K562 (cell line): ENCODE data around the gene SESN3. TPM values are rescaled to one million over a fixed set of nuclear protein-coding genes. Genes with fewer than 3 reads are reported as not detected.

Experiments
- ATAC-seq: fragments of 200-7000 bp; cut with Tn5 transposase; 3 replicates; pipeline ENCODE4 v1.9.1; 2020; ENCODE audit warnings: moderate library complexity
- BruUV-seq: library from RNA; stranded (reverse); fragments of 400-500 nt; replicated peaks from 2 replicates; lab custom pipeline; 2021; lab: Mats Ljungman, UMichigan
- CTCF ChIA-PET: fragments of 300-600 bp; formaldehyde crosslinking; extraction: SDS; loops from one replicate; lab custom pipeline; 2021; ENCODE audit warnings: low intra/inter-chr PET ratio; lab: Yijun Ruan, JAX
- POLR2A ChIA-PET: fragments of 300-600, 350-650 bp; sonication (Branson Sonifier 250); formaldehyde crosslinking; extraction: SDS; loops from one replicate; lab custom pipeline; 2021; ENCODE audit warnings: antibody characterized with exemption, inconsistent platforms; lab: Yijun Ruan, JAX
- DNase-seq, 4 experiments: peaks; one replicate each; pipeline versions ENCODE4 v3.0.0 to v3.0.0-alpha.2; 2011 to 2018; ENCODE audit warnings: low spot score in 3 of 4, mixed read lengths in 3 of 4; ENCODE audit errors: extremely low read depth in 1 of 4
- FAIRE-seq: peaks from 2 replicates; lab custom pipeline; 2011; peaks lifted over from hg19 to GRCh38; lab: Jason Lieb, UNC
- H2AFZ ChIP-seq: 2 replicates; pipeline ENCODE4 v1.6.0; 2011; ENCODE audit warnings: low read depth, low read length, control low read depth, inconsistent platforms
- H3K27ac ChIP-seq: fragments of 200-600 bp; 3 replicates; pipeline ENCODE4 v1.8.0; 2011; ENCODE audit warnings: low read depth, mild to moderate bottlenecking, control low read depth, inconsistent platforms, low read length, moderate library complexity, mixed read lengths; ENCODE audit errors: extremely low read depth
- H3K27me3 ChIP-seq, 2 experiments: fragments of 300-600 bp in 1 of 2; 2 replicates in 1 of 2; 3 replicates in 1 of 2; pipeline versions ENCODE4 v1.6.0 to v1.8.0; 2011; ENCODE audit warnings: inconsistent platforms in 2 of 2, low read length in 2 of 2, mild to moderate bottlenecking in 1 of 2, mixed read lengths in 1 of 2, moderate library complexity in 1 of 2; ENCODE audit not compliant: control insufficient read depth in 2 of 2, insufficient read depth in 2 of 2
- H3K36me3 ChIP-seq: fragments of 300-600 bp; 3 replicates; pipeline ENCODE4 v1.8.0; 2011; ENCODE audit warnings: mild to moderate bottlenecking, low read length, inconsistent platforms; ENCODE audit not compliant: control insufficient read depth, insufficient read depth
- H3K4me1 ChIP-seq, 2 experiments: fragments of 200-600 bp in 1 of 2; replicated peaks in 1 of 2; 2 replicates in 1 of 2; 3 replicates in 1 of 2; pipeline versions ENCODE4 v1.5.1 to v1.8.0; 2011; ENCODE audit warnings: inconsistent platforms in 2 of 2, low read length in 2 of 2, mild to moderate bottlenecking in 1 of 2, mixed read lengths in 1 of 2, moderate library complexity in 1 of 2; ENCODE audit not compliant: control insufficient read depth in 2 of 2, insufficient read depth in 2 of 2
- H3K4me2 ChIP-seq: 2 replicates; pipeline ENCODE4 v1.6.1; 2011; ENCODE audit warnings: low read length, control low read depth, inconsistent platforms, mixed read lengths; ENCODE audit not compliant: insufficient read depth
- H3K4me3 ChIP-seq: fragments of 200-600 bp; sonication (generic), shearing (Covaris generic); 2 replicates; pipeline ENCODE4 v1.5.1; 2016; ENCODE audit warnings: control low read depth, inconsistent platforms
- H3K79me2 ChIP-seq: fragments of 200-600 bp; 3 replicates; pipeline ENCODE4 v1.8.0; 2011; ENCODE audit warnings: low read length, inconsistent platforms; ENCODE audit not compliant: control insufficient read depth, insufficient read depth
- H3K9ac ChIP-seq, 2 experiments: 2 replicates each; pipeline versions ENCODE4 v1.6.0 to v1.6.1; 2011; ENCODE audit warnings: low read depth in 2 of 2, low read length in 2 of 2, control low read depth in 1 of 2, inconsistent platforms in 1 of 2, mild to moderate bottlenecking in 1 of 2, mixed read lengths in 1 of 2; ENCODE audit not compliant: insufficient read depth in 1 of 2
- H3K9me1 ChIP-seq: one replicate; pipeline ENCODE4 v1.6.0; 2011; ENCODE audit warnings: inconsistent platforms, mild to moderate bottlenecking, low read length, moderate library complexity; ENCODE audit not compliant: control insufficient read depth, insufficient read depth
- H3K9me3 ChIP-seq: replicated peaks from 2 replicates; pipeline ENCODE4 v1.5.1; 2011; ENCODE audit warnings: low read depth, low read length, inconsistent platforms; ENCODE audit not compliant: control insufficient read depth, insufficient read depth
- H4K20me1 ChIP-seq: replicated peaks from 2 replicates; pipeline ENCODE4 v1.6.1; 2011; ENCODE audit warnings: low read length, inconsistent platforms, mixed read lengths; ENCODE audit not compliant: control insufficient read depth, insufficient read depth
- DIDO1 ChIP-seq: fragments of 450-650 bp; IDR thresholded peaks from 2 replicates; pipeline ENCODE4 v1.6.1; 2016; ENCODE audit warnings: low read depth, missing biosample characterization, missing genetic modification characterization
- GTF2A2 ChIP-seq: IDR thresholded peaks from 2 replicates; pipeline ENCODE4 v1.6.1; 2016; ENCODE audit warnings: mild to moderate bottlenecking, missing genetic modification characterization, missing compliant biosample characterization
- HINFP ChIP-seq: fragments of 450-650 bp; conservative IDR thresholded peaks from 2 replicates; pipeline ENCODE4 v1.6.1; 2016; ENCODE audit warnings: missing genetic modification characterization, low read depth, mild to moderate bottlenecking, control low read depth, missing compliant biosample characterization
- ILK ChIP-seq: fragments of 450-650 bp; IDR thresholded peaks from 2 replicates; pipeline ENCODE4 v1.6.1; 2016; ENCODE audit warnings: missing genetic modification characterization, low read depth, mild to moderate bottlenecking, missing compliant biosample characterization, moderate library complexity, borderline replicate concordance
- MEF2A ChIP-seq: IDR thresholded peaks from 2 replicates; pipeline ENCODE4 v1.6.1; 2011; ENCODE audit warnings: low read depth, mild to moderate bottlenecking, low read length, moderate library complexity; ENCODE audit not compliant: control insufficient read depth
- SRF ChIP-seq, 2 experiments: fragments of 250-450, 450-650 bp in 1 of 2; sonication (Bioruptor Pico) in 1 of 2; sonication (generic) in 1 of 2; formaldehyde crosslinking; IDR thresholded peaks; 2 replicates each; pipeline versions ENCODE4 v1.5.0 to v1.5.1; 2020 to 2022; ENCODE audit warnings: mild to moderate bottlenecking in 1 of 2, missing genetic modification reagents in 1 of 2
- TSC22D4 ChIP-seq: fragments of 450-650 bp; IDR thresholded peaks from 2 replicates; pipeline ENCODE4 v1.6.1; 2016; ENCODE audit warnings: missing genetic modification characterization, missing biosample characterization, control low read depth
- ZNF239 ChIP-seq: fragments of 250-450 bp; sonication (Bioruptor Pico); IDR thresholded peaks from 2 replicates; pipeline ENCODE4 v1.4.0; 2020; ENCODE audit warnings: mild to moderate bottlenecking
- ZNF766 ChIP-seq: fragments of 200-800 bp; sonication (Bioruptor generic); conservative IDR thresholded peaks from 2 replicates; pipeline ENCODE4 v1.6.1; 2016; ENCODE audit warnings: missing genetic modification characterization, missing compliant biosample characterization
- ZSCAN29 ChIP-seq: fragments of 450-650 bp; IDR thresholded peaks from 2 replicates; pipeline ENCODE4 v1.6.1; 2017
- WGBS: fragments of 100-300 bp; shearing (Covaris generic); methylation state at CpG from one replicate; pipeline ENCODE4 v1.1.6; 2016; ENCODE audit warnings: low coverage, mixed read lengths; ENCODE audit not compliant: insufficient coverage; ENCODE audit errors: missing lambda C conversion rate; 5-methylcytosine and 5-hydroxymethylcytosine counted together
- in situ Hi-C: fragments of 300-500 bp; cut with MboI; formaldehyde crosslinking; loops from 4 replicates; pipeline ENCODE4 v1.15.0; 2018; ENCODE audit warnings: inconsistent platforms, mixed read lengths
- intact Hi-C: fragments of 100-400 bp; cut with micrococcal nuclease; formaldehyde crosslinking; loops from 2 replicates; pipeline ENCODE4 v1.14.2; 2022
- polyA plus RNA-seq, 8 experiments: library from polyadenylated mRNA; depleted of rRNA in 4 of 8; stranded (reverse) in 5 of 8; unstranded in 3 of 8; fragments of >200 nt; fragmentation: Nextera tagmentation in 2 of 8; fragmentation: Illumina TruSeq in 1 of 8; extraction: Ambion mirVana in 2 of 8; extraction: Trizol in 1 of 8; gene quantifications; 2 replicates each; pipeline versions ENCODE4 v1.2.1 to v1.2.3, GENCODE V29; 2011 to 2014; ENCODE audit warnings: inconsistent platforms in 1 of 8, missing spikeins in 1 of 8
- total RNA-seq, 7 experiments: library from RNA; depleted of rRNA in 6 of 7; stranded (reverse); fragments of >200 nt in 6 of 7; fragmentation: Illumina TruSeq in 2 of 7; extraction: Trizol in 2 of 7; gene quantifications; 2 replicates each; pipeline versions ENCODE4 v1.2.1 to v1.2.3, GENCODE V29; 2011 to 2021; ENCODE audit warnings: low replicate concordance in 1 of 7

The SESN3 gene
- total and polyA plus RNA-seq, 9 of the 15 experiments (the other 6 are each of a cell fraction or from before 2014, with no cell fraction given), result 0.44 to 2.6 (median 1.5) TPM

GRCh38 chr11:95241681-95242081 is 10.7 kb upstream of the SESN3 start:
- ATAC-seq (no peak), FAIRE-seq (no peak), DNase-seq (no peak)
- BruUV-seq, result no TSS peak
- ChIA-PET CTCF (no interaction called here), POLR2A (interaction anchor here (1.1 kb wide), 1 partner anchor 10 kb away, joined by 3 read pairs; no protein-coding TSS in a partner anchor)
- TF ChIP-seq TSC22D4 (tag) (no peak), ZNF239 (CRISPR knock-in tag) (no peak), ZSCAN29 (no peak), MEF2A (no peak), HINFP (no peak), SRF (CRISPR knock-in tag; IDR thresholded peaks at IDR 0.05) (no peak), DIDO1 (no peak), ILK (tag) (no peak), GTF2A2 (no peak), ZNF766 (CRISPR knock-in tag) (no peak)
- Histone ChIP-seq H3K9me1 (no peaks in the 10 kb centered on the region), H3K4me1 (no peaks in the 10 kb centered on the region; a peak in 1 of 5 replicates), H3K27ac (no peak overlapping the region), H4K20me1 (no peaks in the 10 kb centered on the region), H3K27me3 (no peaks in the 10 kb centered on the region), H3K79me2 (no peaks in the 10 kb centered on the region), H3K9ac (no peak overlapping the region), H3K36me3 (no peaks in the 10 kb centered on the region), H2AFZ (peak overlapping the region; percentile 8; the same call in 1 of the 2 replicates), H3K4me2 (no peak overlapping the region), H3K4me3 (no peak overlapping the region), H3K9me3 (no peaks in the 10 kb centered on the region)
- intact Hi-C loops (no loop called here), in situ Hi-C loops (no loop called here)
- WGBS, result 19% methylated on average over 5 of the region's 5 CpGs
